Progenitor cell of endocrine pancreas (in vitro differentiated cells): Measurements from ENCODE around the gene PLEKHO2. TPM values are rescaled to one million over a fixed set of nuclear protein-coding genes. Genes with fewer than 3 reads are reported as not detected.
A peak's percentile ranks its signal among the peaks of the same experiment; 100 is the strongest.

Source experiments
- DNase-seq: peaks from one replicate; pipeline ENCODE4 v3.0.0; 2021; ENCODE audit warnings: low spot score; ENCODE audit not compliant: unreplicated experiment
- H3K27ac Mint-ChIP-seq: 2 replicates; pipeline ENCODE4 v1.8.0; 2021; ENCODE audit warnings: mild to moderate bottlenecking, moderate library complexity, mixed read lengths
- H3K27me3 Mint-ChIP-seq: 2 replicates; pipeline ENCODE4 v1.8.0; 2021; ENCODE audit warnings: mixed read lengths
- H3K36me3 Mint-ChIP-seq: 2 replicates; pipeline ENCODE4 v1.8.0; 2022; ENCODE audit warnings: mixed read lengths; ENCODE audit not compliant: insufficient read depth
- H3K4me1 Mint-ChIP-seq: 2 replicates; pipeline ENCODE4 v1.8.0; 2021; ENCODE audit warnings: low read depth, mixed read lengths
- H3K4me3 Mint-ChIP-seq: 2 replicates; pipeline ENCODE4 v1.8.0; 2021; ENCODE audit warnings: low read depth, mild to moderate bottlenecking, moderate library complexity, mixed read lengths
- H3K9me3 Mint-ChIP-seq: 2 replicates; pipeline ENCODE4 v1.8.0; 2021; ENCODE audit warnings: low read depth, mixed read lengths
- total RNA-seq: library from RNA; stranded (reverse); gene quantifications from 2 replicates; pipeline ENCODE4 v1.2.1, GENCODE V29; 2021
- TF ChIP-seq, protein P1 (sequence below): fragments of 200-600 bp; sonication (generic); IDR thresholded peaks from one replicate; pipeline ENCODE4 v1.5.0; 2021; ENCODE audit warnings: antibody characterized with exemption, mild to moderate bottlenecking; ENCODE audit not compliant: unreplicated experiment

PLEKHO2 gene
- total RNA-seq, 1 donor from 2014 or later = 9.6 TPM

DNA sequence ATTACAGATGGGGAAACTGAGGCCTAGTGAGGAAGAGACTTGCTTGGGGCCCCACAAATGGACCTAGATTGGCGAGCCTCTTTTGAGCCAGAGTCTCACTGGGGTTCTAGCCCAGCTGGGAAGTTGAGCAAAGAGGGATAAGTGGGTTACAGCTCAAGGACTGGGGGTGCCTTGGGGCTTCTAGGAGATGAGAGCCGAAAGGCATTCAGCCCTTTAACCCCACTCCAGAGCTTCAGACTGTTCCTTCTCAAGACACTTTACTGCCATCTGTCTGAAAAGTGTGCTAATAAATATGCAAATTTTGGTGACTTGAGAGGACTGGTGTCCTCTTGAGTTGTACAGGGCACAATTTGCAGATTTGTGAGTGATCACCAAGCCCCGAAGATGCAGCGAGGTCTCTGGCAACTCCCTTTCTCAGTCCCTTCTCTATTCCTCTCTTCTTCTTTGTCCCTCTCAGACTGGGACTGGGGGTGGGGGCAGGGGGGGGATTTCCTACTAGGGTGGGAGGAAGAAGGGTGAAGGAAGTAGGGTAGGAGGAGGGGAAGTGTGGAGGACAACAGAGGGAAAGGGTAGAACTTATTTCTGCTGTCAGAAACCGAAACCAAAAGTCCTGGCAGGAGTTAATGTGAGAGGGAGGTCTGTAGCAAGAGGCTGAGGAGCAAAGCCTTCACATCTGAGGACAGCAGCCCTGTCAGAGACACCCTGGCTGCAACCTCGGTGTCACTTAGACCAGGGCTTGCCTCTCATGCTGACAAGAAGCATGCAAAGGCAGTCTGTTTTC lies 53.8 kb downstream of the PLEKHO2 start:
- peak overlapping the region; percentile 85 for H3K4me3 Mint-ChIP-seq
- no peaks in the 10 kb centered on the region for H3K36me3 Mint-ChIP-seq
- TF ChIP-seq, protein P1, sequence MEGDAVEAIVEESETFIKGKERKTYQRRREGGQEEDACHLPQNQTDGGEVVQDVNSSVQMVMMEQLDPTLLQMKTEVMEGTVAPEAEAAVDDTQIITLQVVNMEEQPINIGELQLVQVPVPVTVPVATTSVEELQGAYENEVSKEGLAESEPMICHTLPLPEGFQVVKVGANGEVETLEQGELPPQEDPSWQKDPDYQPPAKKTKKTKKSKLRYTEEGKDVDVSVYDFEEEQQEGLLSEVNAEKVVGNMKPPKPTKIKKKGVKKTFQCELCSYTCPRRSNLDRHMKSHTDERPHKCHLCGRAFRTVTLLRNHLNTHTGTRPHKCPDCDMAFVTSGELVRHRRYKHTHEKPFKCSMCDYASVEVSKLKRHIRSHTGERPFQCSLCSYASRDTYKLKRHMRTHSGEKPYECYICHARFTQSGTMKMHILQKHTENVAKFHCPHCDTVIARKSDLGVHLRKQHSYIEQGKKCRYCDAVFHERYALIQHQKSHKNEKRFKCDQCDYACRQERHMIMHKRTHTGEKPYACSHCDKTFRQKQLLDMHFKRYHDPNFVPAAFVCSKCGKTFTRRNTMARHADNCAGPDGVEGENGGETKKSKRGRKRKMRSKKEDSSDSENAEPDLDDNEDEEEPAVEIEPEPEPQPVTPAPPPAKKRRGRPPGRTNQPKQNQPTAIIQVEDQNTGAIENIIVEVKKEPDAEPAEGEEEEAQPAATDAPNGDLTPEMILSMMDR = no peak
- H3K4me1 Mint-ChIP-seq = peaks cover 11% of the 10 kb centered on the region
- no peak for DNase-seq
- H3K27ac Mint-ChIP-seq = peak overlapping the region; percentile 99
- H3K27me3 Mint-ChIP-seq = peaks cover 6% of the 10 kb centered on the region
- H3K9me3 Mint-ChIP-seq = no peaks in the 10 kb centered on the region

DNA sequence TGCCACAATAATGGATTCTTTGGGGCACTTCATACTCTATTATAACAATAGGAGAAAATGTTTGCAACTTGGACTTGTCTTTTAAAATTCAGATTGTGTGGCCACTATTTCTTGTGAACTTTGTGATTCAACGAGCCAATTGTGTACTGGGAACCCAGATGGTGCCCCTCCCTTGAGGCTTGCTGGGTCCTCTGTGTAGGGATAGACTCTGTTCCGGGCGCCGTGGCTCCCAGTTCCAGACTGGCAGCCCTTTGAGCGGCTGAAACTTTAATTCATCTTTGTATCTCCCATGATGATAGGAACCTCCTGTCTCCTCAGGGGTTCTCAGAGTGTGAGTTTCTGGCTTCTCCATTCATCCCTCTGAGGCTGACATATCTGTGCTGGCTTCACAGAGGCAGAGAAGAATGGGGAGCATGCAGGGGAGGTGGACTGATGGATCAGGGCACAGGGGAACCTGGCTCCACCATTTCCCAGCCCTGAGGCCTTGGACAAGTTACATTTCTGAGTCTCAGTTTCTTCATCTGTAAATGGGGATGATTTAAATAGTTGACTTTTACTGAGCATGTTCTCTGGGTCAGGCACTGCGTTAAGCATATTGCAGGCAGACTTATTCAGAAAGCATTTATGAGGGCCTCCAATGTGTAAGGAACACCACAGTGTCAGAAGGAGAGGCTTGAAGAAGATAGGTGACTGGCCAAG lies 54.8 kb downstream of the PLEKHO2 start:
- Mint-ChIP-seq H3K4me1 (peaks cover 11% of the 10 kb centered on the region), H3K27me3 (peaks cover 6% of the 10 kb centered on the region), H3K4me3 (no peak overlapping the region), H3K9me3 (peaks cover 6% of the 10 kb centered on the region), H3K36me3 (no peaks in the 10 kb centered on the region), H3K27ac (no peak overlapping the region)
- no peak for DNase-seq
- TF ChIP-seq, protein P1 = no peak

DNA sequence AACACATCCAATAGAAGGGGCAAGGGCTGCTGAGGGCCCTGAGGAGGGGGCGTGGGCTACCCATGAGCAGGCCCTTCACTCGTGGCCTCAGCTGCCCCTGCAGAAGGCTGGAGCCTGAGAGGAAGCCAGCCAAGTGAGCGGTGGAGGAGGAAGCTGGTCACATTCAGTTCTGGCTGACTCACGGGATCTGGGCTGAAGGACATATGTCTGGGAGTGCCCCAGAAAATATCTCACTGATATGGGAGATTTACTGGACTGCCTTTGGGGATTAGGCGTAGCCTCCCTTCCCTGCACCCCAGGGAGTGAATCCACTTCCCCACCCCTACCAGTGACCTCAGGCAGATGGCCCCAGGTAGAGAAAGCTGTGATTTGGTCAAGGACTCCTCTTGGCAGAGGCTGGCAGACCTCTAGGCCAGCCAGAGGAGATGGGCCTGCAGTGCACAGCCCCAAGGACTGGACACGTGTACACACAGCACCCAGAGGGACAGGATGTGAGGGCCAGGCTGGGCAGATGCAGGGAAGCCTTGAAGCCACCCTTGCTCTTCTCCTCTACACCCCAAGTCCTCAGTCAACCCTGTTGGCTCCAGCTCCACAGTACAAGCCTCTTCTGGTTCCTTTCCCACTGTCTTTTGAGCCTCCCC lies 55.8 kb downstream of the PLEKHO2 start:
- Mint-ChIP-seq H3K36me3 (no peaks in the 10 kb centered on the region), H3K4me1 (peaks cover 11% of the 10 kb centered on the region), H3K27me3 (peaks cover 6% of the 10 kb centered on the region), H3K4me3 (no peak overlapping the region), H3K9me3 (peaks cover 6% of the 10 kb centered on the region), H3K27ac (no peak overlapping the region)
- DNase-seq = no peak
- TF ChIP-seq, protein P1 = no peak

DNA sequence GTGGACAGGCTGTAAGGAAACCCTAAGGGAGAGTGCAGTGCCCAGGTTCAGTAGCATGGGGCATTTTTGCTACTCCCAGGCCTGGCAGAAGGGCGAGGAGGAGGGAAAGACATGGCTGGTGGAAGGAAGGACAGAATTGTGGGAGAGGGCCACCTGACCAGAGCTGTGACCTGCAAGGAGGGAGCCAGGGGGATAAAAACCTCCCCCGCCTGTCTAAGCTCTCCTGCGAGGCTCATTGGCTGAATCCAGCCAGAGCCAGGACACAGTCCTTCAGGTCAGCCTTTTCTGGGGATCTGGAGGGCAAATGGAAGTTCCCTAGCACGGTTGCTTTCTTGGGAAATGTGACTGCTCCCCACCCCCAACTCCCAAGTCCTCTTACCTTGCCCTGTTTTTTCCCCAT lies 56.7 kb downstream of the PLEKHO2 start:
- Mint-ChIP-seq H3K9me3 (peaks cover 6% of the 10 kb centered on the region), H3K27me3 (peaks cover 6% of the 10 kb centered on the region), H3K27ac (no peak overlapping the region), H3K4me3 (no peak overlapping the region), H3K36me3 (no peaks in the 10 kb centered on the region), H3K4me1 (peaks cover 11% of the 10 kb centered on the region)
- DNase-seq = no peak
- TF ChIP-seq, protein P1 = no peak

DNA sequence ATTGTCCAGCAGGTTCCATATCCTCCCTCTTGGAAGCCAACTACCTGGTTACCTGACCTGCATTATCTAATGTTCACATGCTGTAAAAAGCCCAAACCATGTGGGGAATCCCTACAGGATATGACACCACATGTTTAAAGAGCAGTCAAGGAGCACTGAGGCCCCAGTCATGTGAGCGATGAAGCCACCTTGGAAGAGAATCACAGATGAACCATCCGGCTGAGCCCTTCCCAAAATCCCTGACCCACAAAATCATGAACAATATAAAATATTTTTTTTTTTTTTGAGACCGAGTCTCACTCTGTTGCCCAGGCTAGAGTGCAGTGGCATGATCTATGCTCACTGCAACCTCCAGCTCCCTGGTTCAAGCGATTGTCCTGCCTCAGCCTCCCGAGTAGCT lies 59.4 kb downstream of the PLEKHO2 start:
- peaks cover 6% of the 10 kb centered on the region for H3K27me3 Mint-ChIP-seq
- H3K4me1 Mint-ChIP-seq = peaks cover 3% of the 10 kb centered on the region
- TF ChIP-seq, protein P1 = no peak
- H3K9me3 Mint-ChIP-seq = peaks cover 6% of the 10 kb centered on the region
- no peak overlapping the region for H3K4me3 Mint-ChIP-seq
- DNase-seq = no peak
- H3K36me3 Mint-ChIP-seq = no peaks in the 10 kb centered on the region
- H3K27ac Mint-ChIP-seq = no peak overlapping the region
